Lung microvascular endothelial cell (primary cell): ENCODE data around the gene CHRNA4. TPM values are rescaled to one million over a fixed set of nuclear protein-coding genes. Genes with fewer than 3 reads are reported as not detected.
A peak's percentile ranks its signal among the peaks of the same experiment; 100 is the strongest.

ENCODE experiments used
- DNase-seq, 2 donors: peaks; one replicate each; pipeline versions ENCODE4 v3.0.0 to v3.0.0-alpha.2; 2010; ENCODE audit warnings: low read depth in 2 of 2
- total RNA-seq: library from RNA; depleted of rRNA; stranded (reverse); fragments of >200 nt; gene quantifications from 2 replicates; pipeline ENCODE4 v1.2.1, GENCODE V29; 2014

CHRNA4 gene
- total RNA-seq, 1 donor from 2014 or later, result 0.20 TPM

- DNase-seq, result no peak
These were observed 2.9 kb upstream of the CHRNA4 start for GRCh38 chr20:63363981-63364561.

DNA sequence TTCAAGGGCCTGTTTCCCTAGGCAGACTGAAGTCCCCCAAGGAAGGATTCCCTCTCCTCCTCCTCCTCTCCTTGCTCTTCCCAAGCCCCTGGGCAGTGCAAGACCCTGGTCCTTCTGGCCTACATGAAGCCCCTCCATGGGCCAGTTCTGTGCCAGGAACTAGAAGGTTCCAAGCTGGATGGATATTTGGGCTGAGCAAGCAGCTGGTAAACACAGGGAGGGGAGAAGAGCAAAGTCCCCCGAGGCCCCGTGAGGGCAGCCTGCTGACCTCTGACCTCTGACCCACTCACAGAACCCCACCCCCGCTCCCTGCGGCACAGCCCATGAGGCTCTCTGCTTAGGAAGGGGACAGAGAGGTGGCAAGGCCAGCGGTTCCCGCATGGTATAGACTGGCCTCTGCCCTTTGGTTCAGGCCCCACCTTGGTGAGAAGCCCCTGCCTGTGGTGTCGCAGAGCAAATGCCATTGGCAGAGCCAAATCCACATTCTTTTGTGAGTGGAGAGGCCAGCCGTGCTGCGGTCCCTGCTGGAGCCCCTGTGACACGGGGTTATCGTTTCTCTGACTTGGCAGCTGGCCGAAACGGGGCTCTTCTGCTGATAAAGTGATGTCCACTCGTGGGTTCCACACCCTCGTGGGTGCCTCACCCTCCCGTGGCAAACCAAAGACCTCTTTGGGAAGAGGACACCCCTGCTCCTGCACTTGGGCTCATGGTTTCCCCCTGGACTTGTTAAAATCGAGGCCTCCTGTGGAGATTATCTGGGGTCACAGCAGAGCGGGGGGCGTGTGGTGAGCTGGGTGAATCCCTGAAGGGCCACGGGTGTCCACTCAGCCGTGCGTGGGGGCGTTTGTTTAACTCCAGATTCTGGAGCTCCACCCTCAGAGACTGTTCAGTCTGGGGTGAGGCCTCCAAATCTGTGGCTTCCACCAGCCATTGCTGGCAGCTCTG, 2.1 kb upstream of the CHRNA4 start:
- no peak for DNase-seq

DNA sequence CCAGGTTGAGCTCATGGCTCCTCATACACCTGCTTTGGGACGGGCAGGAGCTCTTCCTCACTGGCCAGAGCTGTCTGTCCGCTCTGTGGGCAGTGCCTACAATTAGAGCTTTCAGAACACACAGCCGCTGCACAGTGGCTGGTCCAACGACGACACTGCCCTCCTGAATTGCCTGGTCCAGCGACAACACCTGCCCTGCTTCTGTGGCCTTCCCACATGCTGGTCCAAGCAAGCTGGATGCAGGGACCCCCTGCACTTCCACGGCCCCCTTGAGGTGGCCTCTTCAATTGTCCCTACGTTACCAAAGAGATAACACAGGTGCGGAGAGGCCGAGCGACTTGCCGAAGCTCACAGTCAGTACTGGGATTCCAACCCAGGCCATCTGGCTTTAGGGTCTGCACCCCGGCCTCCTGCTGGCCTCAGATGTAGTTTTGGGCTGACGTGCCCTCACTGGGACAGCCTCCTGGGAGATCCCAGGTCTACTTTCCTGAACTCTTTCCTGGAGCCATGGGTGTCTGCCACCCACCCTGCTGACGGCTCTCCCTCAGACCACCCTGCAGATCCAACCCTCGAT, 1.4 kb upstream of the CHRNA4 start:
- no peak for DNase-seq

DNA sequence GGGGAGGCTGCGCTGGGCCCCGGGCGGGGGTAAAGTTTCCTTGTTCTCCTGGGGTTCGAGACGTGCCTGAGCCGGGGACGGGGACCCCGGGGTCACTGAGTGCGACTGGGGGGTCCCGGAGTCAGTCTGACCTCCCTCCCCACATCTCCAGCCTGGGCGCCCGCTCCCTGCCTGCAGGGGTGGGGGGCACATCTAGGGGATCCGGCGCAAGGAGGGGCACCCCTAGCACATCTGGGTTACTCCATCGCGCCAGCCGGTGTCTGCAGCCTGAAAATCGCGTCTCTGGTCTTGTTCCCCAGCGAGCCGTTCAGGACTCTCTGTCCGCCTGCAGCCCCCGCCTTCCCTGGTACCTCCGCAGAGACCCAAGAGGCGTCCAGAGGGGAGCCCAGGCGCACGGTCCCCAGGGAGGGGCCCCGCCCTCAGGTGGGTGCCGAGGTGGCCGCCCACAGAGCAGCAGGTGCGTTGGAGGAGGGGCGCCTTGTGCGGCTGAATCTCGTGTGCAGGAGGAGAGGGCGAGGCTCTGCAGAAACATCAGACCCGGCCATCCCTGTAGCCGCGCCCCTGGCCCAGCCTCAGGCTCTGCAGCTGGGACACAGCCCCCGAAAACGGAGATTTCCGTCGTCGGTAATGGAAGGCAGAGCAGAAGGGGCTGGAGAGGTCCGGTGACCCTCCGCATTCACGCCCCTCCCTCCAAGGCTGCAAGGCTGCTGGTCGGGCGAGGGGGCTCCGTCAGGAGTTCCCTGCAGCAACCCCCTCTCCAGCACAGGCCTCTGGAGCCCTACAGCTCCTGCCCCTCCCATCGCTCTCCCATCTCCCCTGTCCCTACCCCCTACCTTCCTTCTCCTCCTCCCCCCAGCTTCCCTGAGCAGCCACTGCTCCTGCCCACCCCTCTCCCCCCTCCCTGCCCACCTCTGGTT, 628 bp upstream of the CHRNA4 start:
- DNase-seq, result no peak

DNA sequence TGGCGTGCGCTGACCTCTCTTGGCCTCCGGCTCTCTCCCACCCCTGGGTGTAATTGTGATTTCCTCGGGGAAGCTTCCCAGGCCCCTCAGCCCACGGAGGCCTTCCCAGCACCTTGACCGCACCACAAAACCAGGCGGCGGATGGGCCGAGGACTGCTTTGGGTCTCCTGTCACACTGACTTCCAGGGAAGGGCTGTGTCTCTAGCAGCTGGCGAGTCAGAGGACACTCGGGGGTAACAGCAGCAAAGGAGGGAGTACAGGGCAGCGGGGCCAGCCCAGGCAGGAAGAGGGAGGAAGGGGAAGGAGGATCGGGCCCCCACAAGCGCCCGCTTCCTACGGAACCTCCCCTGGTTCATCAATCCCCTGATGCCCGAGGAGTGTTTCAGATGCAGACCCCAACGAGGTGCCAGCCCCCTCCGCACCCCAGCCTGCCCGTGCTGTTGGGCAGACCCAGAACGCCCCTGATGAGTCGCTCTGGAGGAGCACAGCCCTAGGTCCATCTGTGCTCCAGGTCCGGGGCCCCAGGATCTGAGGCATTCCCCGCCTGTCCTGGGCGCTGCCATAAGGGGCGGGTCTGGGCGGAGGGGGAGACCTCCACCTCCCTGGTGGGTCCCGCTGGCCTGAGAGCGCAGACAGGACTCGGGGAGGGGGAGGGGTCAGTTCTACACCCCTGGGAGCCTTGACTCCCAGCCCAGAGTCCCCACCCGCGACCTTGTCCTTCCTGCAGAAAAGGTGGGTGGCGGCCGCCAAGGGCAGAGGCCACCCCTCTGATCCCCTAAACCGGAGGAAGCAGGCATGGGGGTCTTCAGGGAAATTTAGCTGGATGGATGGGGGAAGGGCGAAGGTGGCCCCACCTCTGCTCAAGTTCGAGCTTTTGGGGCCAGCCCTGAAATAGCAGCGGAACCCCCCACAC, 956 bp downstream of the CHRNA4 start:
- DNase-seq, result no peak

- no peak for DNase-seq
These were observed 1.8 kb downstream of the CHRNA4 start for GRCh38 chr20:63359164-63359934.

DNA sequence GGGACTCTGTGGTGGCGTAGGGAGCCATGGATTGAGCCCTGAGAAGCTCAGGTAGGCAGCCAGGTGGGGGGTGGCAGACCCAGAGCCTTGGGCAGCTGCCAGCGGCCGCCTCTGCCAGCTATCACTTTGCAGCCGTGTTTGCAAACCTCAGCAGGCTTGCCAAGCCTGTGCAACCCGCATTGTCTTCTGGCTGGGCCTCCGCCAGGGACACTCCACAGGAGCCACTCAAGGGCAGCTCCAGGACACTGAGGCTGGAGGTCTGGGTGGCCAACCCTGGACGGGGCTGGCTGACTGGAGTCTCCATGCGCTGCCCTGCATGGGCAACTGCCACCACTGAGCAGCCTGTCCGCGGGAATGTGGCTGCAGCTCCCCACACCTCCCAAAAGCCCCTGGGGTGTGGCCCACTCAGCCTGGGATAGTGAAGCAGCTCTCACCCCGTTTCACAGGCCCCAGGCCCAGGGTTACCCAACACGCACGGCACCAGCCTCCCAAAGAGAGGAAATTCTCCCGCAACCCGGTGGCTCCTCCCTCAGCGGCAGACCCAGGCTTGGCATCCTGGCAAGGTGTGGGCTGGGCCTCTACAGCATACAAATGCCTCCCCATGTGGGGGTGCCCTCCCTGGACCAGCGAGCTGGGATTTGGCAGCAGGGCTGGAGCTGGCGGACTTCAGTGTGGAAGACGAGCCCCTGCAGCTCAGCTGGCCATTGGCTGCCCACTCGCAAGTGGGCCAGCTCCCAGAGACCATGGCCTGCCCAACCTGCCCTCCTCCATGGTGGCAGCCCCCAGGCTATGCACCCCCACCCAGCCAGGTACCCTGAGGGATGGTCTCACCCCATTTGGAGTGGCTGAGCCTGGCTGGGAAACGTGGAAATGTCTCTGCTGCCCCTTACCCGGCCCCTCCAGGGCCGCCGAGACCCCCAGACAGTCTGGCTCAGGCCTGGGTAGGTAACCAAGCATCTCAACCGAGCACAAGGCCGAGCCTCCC, 2.9 kb downstream of the CHRNA4 start:
- DNase-seq, result peak in 1 of 2 donors; percentile 23

DNA sequence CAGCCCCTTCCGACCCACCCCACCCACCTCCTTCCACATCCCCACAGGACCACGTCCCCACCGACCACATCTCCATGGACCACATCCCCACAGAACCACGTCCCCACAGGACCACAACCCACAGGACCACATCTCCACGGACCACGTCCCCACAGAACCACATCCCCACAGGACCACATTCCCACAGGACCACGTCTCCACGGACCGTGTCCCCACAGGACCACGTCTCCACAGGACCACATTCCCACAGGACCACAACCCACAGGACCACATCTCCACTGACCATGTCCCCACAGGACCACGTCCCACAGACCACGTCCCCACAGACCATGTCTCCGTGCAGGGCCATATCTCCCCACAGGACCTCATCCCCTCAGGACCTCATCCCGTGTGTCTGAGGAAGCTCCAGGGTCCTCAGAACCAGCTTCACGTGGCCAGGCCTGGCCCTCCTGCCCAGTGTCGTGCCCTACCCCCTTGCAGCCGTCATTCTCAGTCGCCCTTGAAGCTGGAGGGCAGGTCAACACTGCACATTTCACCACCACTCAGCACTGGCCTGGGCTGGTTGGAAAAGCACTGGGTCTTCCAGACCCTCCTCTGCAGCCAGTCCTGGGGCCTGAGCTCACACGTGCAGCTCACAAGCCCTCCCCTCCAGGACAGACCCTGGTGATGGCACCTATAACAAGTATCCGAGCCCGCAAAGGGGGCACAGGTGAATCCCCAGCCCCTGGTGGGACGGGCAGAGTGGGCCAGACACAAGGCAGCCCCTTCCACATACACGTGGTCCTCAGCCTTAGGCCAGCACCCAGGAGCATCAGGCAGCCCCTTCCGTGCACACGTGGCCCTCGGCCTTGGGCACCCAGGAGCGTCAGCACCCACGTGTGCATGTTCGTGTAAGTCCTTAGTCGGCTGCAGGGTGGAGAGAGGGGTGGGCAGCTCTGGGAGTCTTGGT, 3.9 kb downstream of the CHRNA4 start:
- DNase-seq, result no peak

DNA sequence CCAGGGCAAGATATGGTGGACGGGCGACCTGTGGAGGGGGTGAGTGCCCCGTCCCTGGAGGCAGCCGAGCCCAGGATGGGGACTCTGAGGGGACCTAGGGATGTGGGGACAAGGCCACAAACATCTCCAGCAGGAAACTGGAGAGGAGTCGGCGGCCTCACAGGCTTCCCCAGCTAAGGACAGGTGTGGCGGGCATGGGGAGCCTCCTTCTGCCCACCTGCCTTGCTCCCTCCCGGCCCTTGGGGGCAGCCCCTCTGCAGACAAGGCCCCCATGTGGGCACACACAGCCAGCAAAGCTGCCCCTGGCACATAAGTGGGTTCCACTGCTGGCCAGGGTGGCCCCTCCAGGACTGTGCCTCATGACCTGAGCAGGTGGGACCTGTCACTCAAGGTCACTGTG, 4.6 kb downstream of the CHRNA4 start:
- DNase-seq, result no peak

DNA sequence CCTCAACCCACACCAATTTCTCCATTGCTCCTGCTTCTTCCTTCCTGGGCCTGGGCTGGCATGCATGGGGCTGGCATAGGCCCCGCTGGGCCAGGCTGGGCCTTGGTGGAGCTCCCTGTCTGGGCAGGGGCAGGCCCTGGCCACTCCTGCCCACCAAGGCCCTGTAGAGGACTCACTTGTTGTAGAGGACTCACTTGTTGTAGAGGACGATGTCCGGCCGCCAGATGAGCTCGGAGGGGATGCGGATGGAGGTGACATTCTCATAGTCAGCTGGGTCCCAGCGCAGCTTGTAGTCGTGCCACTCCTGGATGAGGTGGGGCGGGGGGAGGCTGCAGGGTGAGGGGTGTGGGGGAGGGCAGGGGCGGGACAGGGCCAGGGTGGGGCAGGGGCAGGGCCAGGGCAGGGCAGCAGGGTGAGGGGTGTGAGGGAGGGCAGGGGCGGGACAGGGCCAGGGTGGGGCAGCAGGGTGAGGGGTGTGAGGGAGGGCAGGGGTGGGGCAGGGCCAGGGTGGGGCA, 5.3 kb downstream of the CHRNA4 start:
- DNase-seq, result no peak

DNA sequence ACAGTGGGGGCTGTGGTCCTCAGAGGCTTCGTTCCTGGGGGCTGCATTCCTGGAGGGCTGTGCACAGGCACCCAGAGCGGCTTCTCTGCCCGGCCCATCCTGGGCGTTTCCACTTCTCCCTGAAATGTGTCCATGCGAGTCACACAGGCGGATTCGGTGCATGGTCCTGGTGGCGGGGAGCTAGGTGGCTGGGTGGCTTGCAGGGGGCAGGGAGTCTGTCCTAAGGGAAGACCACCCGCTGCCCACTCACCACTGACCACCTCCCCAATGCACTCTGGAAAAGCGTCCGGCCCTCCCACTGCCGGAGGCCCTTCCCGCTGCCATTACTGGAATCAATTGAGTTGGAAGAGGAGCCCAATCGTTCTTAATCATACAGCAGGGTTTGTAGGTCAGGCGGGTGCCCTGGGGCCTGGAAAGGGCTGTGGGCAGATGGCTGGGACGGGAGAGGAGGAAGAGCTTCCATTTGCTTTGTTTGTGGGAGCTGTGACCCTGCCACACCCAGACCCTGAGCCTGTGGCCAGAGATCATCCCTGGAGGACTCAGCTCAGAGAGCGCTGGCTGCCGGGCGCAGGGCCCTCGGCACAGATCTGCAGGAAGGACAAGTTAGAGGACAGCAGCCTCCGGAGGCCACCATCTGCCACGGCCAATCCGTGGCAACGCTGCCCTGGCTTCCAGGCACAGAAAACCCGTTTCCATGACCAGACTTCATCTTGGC, 6.4 kb downstream of the CHRNA4 start:
- no peak for DNase-seq

- no peak for DNase-seq
These were observed 8.3 kb downstream of the CHRNA4 start for GRCh38 chr20:63352811-63353221.

DNA sequence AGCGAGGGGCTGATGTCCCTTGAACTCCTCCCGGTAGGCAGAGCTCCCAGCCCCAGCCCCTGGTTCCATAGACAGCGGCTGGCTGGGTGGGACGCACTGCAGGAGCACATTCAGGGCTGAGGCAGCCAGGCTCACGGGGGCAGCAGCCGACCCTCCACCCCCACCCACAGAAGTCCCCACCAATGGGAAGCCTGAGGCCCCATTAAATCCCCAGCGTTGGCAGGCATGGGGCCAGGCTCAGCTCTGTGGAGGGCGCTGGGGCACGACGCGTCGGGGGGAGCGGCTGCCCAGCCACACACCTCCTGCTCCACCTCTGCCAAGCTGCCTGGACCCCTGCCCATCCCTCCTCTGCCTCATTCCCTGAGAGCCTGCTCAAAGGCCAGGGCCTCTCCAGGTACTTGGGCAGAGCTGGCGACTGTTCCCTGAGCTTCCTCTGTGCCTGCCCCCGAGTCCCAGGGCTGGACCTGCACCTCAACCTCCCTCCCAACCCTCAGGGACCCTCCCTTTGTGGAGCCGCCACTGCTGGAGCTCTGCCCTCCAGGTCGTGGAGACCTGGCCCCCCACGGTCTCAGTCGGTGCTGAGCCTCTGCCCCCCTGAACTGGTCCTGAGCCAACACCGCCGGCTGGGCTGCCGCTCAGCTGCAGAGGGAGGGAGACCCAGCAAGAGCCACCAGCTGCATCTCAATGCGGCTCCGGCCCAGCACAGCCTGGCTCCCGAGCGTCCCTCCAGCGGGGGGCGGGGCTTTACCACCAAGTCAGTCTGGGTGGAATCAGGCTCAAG, 9.1 kb downstream of the CHRNA4 start:
- no peak for DNase-seq

DNA sequence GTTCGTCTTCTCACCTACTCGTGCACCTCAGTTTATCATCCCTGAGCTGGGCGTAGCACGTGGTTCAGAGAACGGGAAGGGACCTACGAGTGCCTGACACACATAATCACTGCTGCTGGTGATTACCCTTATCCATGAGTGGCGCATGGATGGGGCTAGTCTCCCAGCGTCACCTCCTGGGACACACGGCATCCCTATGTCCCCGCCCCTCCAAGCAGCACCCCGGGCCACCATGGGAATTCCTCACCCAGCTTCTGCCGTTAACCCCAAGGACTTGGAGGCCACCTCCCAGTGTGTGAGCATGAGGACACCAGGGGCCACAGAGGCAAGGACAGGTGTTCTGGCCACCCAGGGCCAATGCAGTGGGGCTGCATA, 9.8 kb downstream of the CHRNA4 start:
- no peak for DNase-seq

DNA sequence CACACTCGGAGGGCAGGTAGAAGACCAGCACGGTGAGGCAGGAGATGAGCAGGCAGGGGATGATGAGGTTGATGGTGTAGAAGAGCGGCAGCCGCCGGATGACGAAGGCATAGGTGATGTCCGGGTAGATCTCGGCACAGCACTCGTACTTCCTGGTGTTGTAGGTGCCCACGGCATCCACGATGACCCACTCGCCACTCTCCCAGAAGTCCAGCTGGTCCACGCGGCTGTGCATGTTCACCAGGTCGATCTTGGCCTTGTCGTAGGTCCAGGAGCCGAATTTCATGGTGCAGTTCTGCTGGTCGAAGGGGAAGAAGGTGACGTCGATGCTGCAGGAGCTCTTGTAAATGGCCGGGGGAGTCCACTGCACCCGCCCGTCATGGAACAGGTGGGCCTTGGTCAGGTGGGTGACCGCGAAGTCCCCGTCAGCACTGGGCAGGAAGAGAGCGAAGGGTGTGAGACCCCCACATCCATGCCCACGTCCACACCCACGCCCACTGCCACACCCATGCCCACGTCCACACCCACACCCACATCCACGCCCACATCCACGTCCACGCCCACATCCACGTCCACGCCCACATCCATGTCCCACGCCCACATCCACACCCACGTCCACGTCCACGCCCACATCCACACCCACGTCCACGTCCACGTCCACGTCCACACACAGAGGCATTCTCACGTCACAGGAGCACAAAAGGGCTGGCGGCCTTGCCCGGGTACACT, 10.4 kb downstream of the CHRNA4 start:
- DNase-seq, result no peak
